Breast epithelium (tissue), 4 donors: ENCODE measurements around the gene ATP2C2. TPM values are rescaled to one million over a fixed set of nuclear protein-coding genes. Genes with fewer than 3 reads are reported as not detected.
"Not testable (repeated sequence)": the region's sequence is repeated elsewhere in the genome, so short reads cannot be mapped to it uniquely, and the experiment has no call there.

Experiments used
- DNase-seq, 2 donors: peaks; one replicate each; pipeline ENCODE4 v3.0.0-alpha.2; 2019; ENCODE audit warnings: low spot score in 2 of 2
- H3K27ac ChIP-seq, 2 donors: fragments of 200-600 bp; sonication (generic) in 1 of 2; one replicate each; pipeline ENCODE4 v1.5.1; 2016 to 2019; ENCODE audit warnings: mild to moderate bottlenecking in 1 of 2
- H3K27me3 ChIP-seq, 2 donors: fragments of 200-600 bp; sonication (generic) in 1 of 2; one replicate each; pipeline versions ENCODE4 v1.5.1 to v1.6.0; 2017 to 2019; ENCODE audit warnings: control low read depth in 1 of 2, mild to moderate bottlenecking in 1 of 2
- H3K36me3 ChIP-seq: fragments of 200-600 bp; one replicate; pipeline ENCODE4 v1.5.1; 2019
- H3K4me1 ChIP-seq, 2 donors: fragments of 200-600 bp; sonication (generic); one replicate each; pipeline ENCODE4 v1.5.1; 2016 to 2019; ENCODE audit warnings: control low read depth in 1 of 2
- H3K4me3 ChIP-seq, 3 donors: fragments of 200-600 bp; sonication (generic); 1 replicate in 2 of 3; 2 replicates in 1 of 3; pipeline ENCODE4 v1.5.1; 2016 to 2019; ENCODE audit warnings: mild to moderate bottlenecking in 3 of 3, moderate library complexity in 2 of 3
- H3K9me3 ChIP-seq, 2 donors: fragments of 200-600 bp; sonication (generic) in 1 of 2; one replicate each; pipeline ENCODE4 v1.5.1; 2016 to 2019; ENCODE audit warnings: control low read depth in 1 of 2
- CTCF ChIP-seq, 3 donors: fragments of 450-650 bp; IDR thresholded peaks; one replicate each; pipeline ENCODE4 v1.5.1; 2016 to 2017; ENCODE audit warnings: antibody characterized with exemption in 3 of 3, mild to moderate bottlenecking in 3 of 3, moderate library complexity in 3 of 3
- POLR2A ChIP-seq: fragments of 450-650 bp; IDR thresholded peaks from one replicate; pipeline ENCODE4 v1.6.1; 2016; ENCODE audit warnings: antibody characterized with exemption, mild to moderate bottlenecking, moderate library complexity
- POLR2AphosphoS5 ChIP-seq, 3 donors: sonication (generic); formaldehyde crosslinking; IDR thresholded peaks; one replicate each; pipeline ENCODE4 v1.6.1; 2017; ENCODE audit warnings: antibody characterized with exemption in 3 of 3
- intact Hi-C: fragments of 100-400 bp; cut with DNase I; formaldehyde crosslinking; loops from one replicate; pipeline ENCODE4 v1.15.1; 2023; ENCODE audit warnings: low total_unique reads
- total RNA-seq, 3 donors: library from RNA; depleted of rRNA; stranded (reverse); fragments of >200 nt; gene quantifications; one replicate each; pipeline ENCODE4 v1.1.0, GENCODE V29; 2016

ATP2C2 gene
- total RNA-seq, 3 donors from 2014 or later, result 6.0 to 28.5 TPM; not detected in 1

DNA sequence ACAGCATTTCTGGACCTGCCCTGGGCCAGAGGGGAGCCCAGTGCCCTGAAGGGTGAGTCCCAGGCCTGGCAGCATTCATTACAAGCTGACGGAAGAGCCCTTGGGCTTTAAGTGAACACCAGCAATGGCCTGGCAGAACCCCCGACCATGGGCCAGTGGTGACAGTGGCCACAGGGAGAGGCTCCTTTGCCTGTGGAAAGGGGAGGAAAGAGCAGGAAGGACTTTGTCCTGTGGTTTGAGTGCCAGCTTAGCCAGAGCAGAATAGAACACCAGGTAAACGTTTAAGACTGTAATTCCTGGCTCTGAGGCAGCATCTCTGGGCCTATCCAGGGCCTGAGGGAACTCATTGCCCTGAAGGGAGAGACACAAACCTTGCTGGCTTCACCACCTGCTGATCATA lies 34.3 kb upstream of the ATP2C2 start:
- Histone ChIP-seq H3K36me3 (no peaks in the 10 kb centered on the region), H3K27me3 (no peaks in the 10 kb centered on the region), H3K4me1 (no peaks in the 10 kb centered on the region), H3K4me3 (no peak overlapping the region), H3K9me3 (peaks cover 8 to 15% of the 10 kb centered on the region in 2 donors), H3K27ac (no peak overlapping the region)
- no peak for TF ChIP-seq CTCF (IDR thresholded peaks at IDR 0.05)
- TF ChIP-seq POLR2A, result no peak
- no peak for TF ChIP-seq POLR2AphosphoS5 (IDR thresholded peaks at IDR 0.05)
- intact Hi-C loops, result no loop called here
- DNase-seq, result no peak

DNA sequence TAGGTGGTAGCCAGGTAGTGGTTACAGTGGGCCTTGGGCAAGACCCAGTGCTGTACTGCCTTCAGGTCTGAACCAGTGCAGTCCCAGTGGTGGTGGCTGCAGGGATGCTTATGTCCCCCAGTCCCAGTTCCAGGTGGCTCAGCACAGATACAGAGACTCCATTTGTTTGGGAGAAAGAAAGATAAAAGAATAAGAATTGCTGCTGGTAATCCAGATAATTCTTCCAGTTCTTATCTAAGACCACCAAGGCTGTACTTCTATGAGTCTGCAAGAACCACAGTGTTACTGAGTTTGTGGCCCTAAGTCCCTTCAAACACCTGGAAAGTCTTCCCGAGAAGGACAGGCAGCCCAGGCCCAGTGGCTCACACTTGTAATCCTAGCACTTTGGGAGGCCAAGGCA lies 33.9 kb upstream of the ATP2C2 start:
- no peak for TF ChIP-seq POLR2AphosphoS5 (IDR thresholded peaks at IDR 0.05)
- TF ChIP-seq CTCF (IDR thresholded peaks at IDR 0.05), result no peak
- TF ChIP-seq POLR2A, result no peak
- Histone ChIP-seq H3K4me3 (no peak overlapping the region), H3K36me3 (no peaks in the 10 kb centered on the region), H3K9me3 (peaks cover 8 to 15% of the 10 kb centered on the region in 2 donors), H3K4me1 (no peaks in the 10 kb centered on the region), H3K27me3 (no peaks in the 10 kb centered on the region), H3K27ac (no peak overlapping the region)
- no peak for DNase-seq
- intact Hi-C loops, result no loop called here

- H3K4me3 ChIP-seq, DNase-seq, H3K27ac ChIP-seq, H3K4me1 ChIP-seq, H3K36me3 ChIP-seq, H3K27me3 ChIP-seq, intact Hi-C loops: not testable (repeated sequence)
- H3K9me3 ChIP-seq, result peaks cover 8 to 15% of the 10 kb centered on the region in 2 donors
Observed at GRCh38 chr16:84337236-84337635, 31.1 kb upstream of the ATP2C2 start.

DNA sequence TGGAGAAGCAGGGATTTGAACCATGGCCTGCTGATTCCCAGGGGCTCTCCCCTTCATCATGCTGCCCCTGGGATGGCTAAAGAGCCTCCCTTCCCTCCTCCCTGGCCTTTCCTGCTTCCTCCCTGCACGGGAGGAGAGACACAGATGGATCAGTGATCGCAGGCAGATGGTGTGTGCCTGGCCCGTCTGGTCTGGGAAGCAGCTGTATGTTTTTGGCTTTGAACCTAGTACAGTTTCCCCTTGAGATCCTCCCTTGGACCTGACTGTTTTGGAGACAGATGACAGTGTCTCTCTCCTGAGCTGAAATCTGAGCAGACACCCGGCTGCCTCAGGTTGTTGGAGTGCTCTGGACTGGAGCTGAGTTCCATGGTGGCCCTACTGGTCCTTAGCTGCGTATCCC lies 29.0 kb upstream of the ATP2C2 start:
- no peaks in the 10 kb centered on the region for H3K27me3 ChIP-seq
- intact Hi-C loops, result no loop called here
- peaks cover 0 to 4% of the 10 kb centered on the region in 2 donors for H3K4me1 ChIP-seq
- H3K27ac ChIP-seq, result no peak overlapping the region
- no peak overlapping the region for H3K4me3 ChIP-seq
- TF ChIP-seq POLR2AphosphoS5 (IDR thresholded peaks at IDR 0.05) (no peak), POLR2A (no peak), CTCF (IDR thresholded peaks at IDR 0.05) (no peak)
- H3K9me3 ChIP-seq, result peaks cover 8 to 15% of the 10 kb centered on the region in 2 donors
- no peaks in the 10 kb centered on the region for H3K36me3 ChIP-seq
- DNase-seq, result no peak

DNA sequence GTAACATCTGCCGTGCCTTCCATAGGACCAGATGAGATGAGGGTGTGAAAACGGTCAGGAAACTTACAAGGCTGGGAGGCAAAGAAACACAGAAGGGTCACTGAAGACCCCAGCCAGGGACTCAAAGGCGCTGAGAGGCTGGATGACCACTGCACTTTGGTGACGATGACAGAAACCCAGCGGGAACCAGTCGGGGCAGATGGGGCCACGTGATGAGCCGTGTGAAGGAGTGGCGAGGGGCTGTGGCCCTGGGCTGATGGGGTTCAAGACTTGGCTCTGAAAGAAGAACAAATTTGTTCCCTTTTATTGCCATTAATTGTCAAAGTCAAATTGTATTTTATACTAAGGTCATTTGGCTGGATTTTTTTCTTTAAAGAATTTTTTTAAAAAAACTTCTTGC lies 28.6 kb upstream of the ATP2C2 start:
- Histone ChIP-seq H3K27ac (no peak overlapping the region), H3K4me1 (peaks cover 0 to 4% of the 10 kb centered on the region in 2 donors), H3K9me3 (peaks cover 8 to 13% of the 10 kb centered on the region in 2 donors), H3K4me3 (no peak overlapping the region), H3K27me3 (no peaks in the 10 kb centered on the region), H3K36me3 (no peaks in the 10 kb centered on the region)
- DNase-seq, result no peak
- TF ChIP-seq POLR2AphosphoS5 (IDR thresholded peaks at IDR 0.05) (no peak), CTCF (IDR thresholded peaks at IDR 0.05) (no peak), POLR2A (no peak)
- intact Hi-C loops, result no loop called here
